Activated naive CD8-positive, alpha-beta T cell treated with anti-CD3 and anti-CD28 coated beads, Interleukin-2, amount 10 ng/mL, durations not matched to agents 7 days and 5 days (primary cell): Measurements from ENCODE around the gene SV2A. TPM values are rescaled to one million over a fixed set of nuclear protein-coding genes. Genes with fewer than 3 reads are reported as not detected.
"Not testable (repeated sequence)": the region's sequence is repeated elsewhere in the genome, so short reads cannot be mapped to it uniquely, and the experiment has no call there.

ENCODE experiments used
- ATAC-seq: fragments of 150-1000 bp; cut with Tn5 transposase; one replicate; pipeline ENCODE4 v1.10.0; 2021; ENCODE audit warnings: low read depth, moderate library complexity
- POLR2A ChIA-PET: fragments of 350-600 bp; sonication (Branson Sonifier 250); formaldehyde crosslinking; loops from one replicate; lab custom pipeline; 2021; ENCODE audit warnings: antibody characterized with exemption; lab: Charles Lee
- DNase-seq: peaks from one replicate; pipeline ENCODE4 v3.0.0; 2021
- H3K27ac Mint-ChIP-seq: one replicate; pipeline ENCODE4 v1.8.0; 2022; ENCODE audit warnings: mild to moderate bottlenecking, mixed read lengths
- H3K27me3 Mint-ChIP-seq: one replicate; pipeline ENCODE4 v1.8.0; 2022; ENCODE audit warnings: mild to moderate bottlenecking, moderate library complexity, mixed read lengths
- H3K36me3 Mint-ChIP-seq: one replicate; pipeline ENCODE4 v1.8.0; 2021; ENCODE audit warnings: mild to moderate bottlenecking, mixed read lengths
- H3K4me1 Mint-ChIP-seq: one replicate; pipeline ENCODE4 v1.8.0; 2021; ENCODE audit warnings: mixed read lengths
- H3K4me3 Mint-ChIP-seq: one replicate; pipeline ENCODE4 v1.8.0; 2022; ENCODE audit warnings: mild to moderate bottlenecking, moderate library complexity, mixed read lengths
- H3K9me3 Mint-ChIP-seq: one replicate; pipeline ENCODE4 v1.8.0; 2021; ENCODE audit warnings: mixed read lengths
- total RNA-seq, 2 experiments: library from RNA; stranded (reverse); gene quantifications; one replicate each; pipeline ENCODE4 v1.2.3, GENCODE V29; 2021

Gene SV2A
- total RNA-seq, 2 experiments from 2014 or later: 23.9 to 27.5 TPM

- no peaks in the 10 kb centered on the region for H3K27me3 Mint-ChIP-seq
- POLR2A ChIA-PET: interaction anchor here (4.4 kb wide), 1 partner anchor 9 kb away, joined by 54 read pairs; a partner anchor contains a TSS
- peaks cover 18% of the 10 kb centered on the region for H3K4me1 Mint-ChIP-seq
- no peak for ATAC-seq
- peak overlapping the region; percentile 25 for H3K27ac Mint-ChIP-seq
- H3K9me3 Mint-ChIP-seq: peaks cover 2% of the 10 kb centered on the region
- no peak for DNase-seq
- peaks cover 6% of the 10 kb centered on the region for H3K36me3 Mint-ChIP-seq
- peak overlapping the region; percentile 30 for H3K4me3 Mint-ChIP-seq
These were observed 21.1 kb downstream of the SV2A start for GRCh38 chr1:149896575-149896974.

GRCh38 chr1:149888999-149889289 is 28.7 kb downstream of the SV2A start:
- ATAC-seq: no peak
- H3K27ac Mint-ChIP-seq: no peak overlapping the region
- no peaks in the 10 kb centered on the region for H3K9me3 Mint-ChIP-seq
- POLR2A ChIA-PET: interaction anchor here (0.7 to 6.8 kb wide), 18 partner anchors 9 to 346 kb away, joined by 3 to 466 read pairs (median 25); partner anchors contain the start of genes ANP32E, BOLA1, MTMR11 and OTUD7B
- H3K4me1 Mint-ChIP-seq: peaks cover 7% of the 10 kb centered on the region
- H3K27me3 Mint-ChIP-seq: no peaks in the 10 kb centered on the region
- no peak overlapping the region for H3K4me3 Mint-ChIP-seq
- no peaks in the 10 kb centered on the region for H3K36me3 Mint-ChIP-seq
- no peak for DNase-seq

GRCh38 chr1:149888247-149888998 is 29.2 kb downstream of the SV2A start:
- H3K36me3 Mint-ChIP-seq: no peaks in the 10 kb centered on the region
- no peak overlapping the region for H3K27ac Mint-ChIP-seq
- peak; percentile 75 for DNase-seq
- no peak overlapping the region for H3K4me3 Mint-ChIP-seq
- no peak for ATAC-seq
- H3K27me3 Mint-ChIP-seq: no peaks in the 10 kb centered on the region
- peaks cover 7% of the 10 kb centered on the region for H3K4me1 Mint-ChIP-seq
- POLR2A ChIA-PET: interaction anchor here (0.7 to 6.8 kb wide), 45 partner anchors 9 to 999 kb away, joined by 3 to 466 read pairs (median 7); partner anchors contain the start of genes ANP32E, BOLA1, MTMR11 and OTUD7B
- no peaks in the 10 kb centered on the region for H3K9me3 Mint-ChIP-seq

- ATAC-seq (peak; percentile 55), DNase-seq (peak; percentile 85)
- Mint-ChIP-seq H3K27ac (no peak overlapping the region), H3K4me3 (no peak overlapping the region), H3K36me3 (no peaks in the 10 kb centered on the region), H3K9me3 (no peaks in the 10 kb centered on the region), H3K4me1 (peaks cover 7% of the 10 kb centered on the region), H3K27me3 (no peaks in the 10 kb centered on the region)
- POLR2A ChIA-PET: interaction anchor here (0.5 to 6.8 kb wide), 56 partner anchors 8 to 1118 kb away, joined by 3 to 466 read pairs (median 6); partner anchors contain the start of genes ANP32E, BOLA1, MTMR11 and OTUD7B
These were observed 30.0 kb downstream of the SV2A start for GRCh38 chr1:149887456-149888246.

- H3K27me3 Mint-ChIP-seq, ATAC-seq, DNase-seq, H3K27ac Mint-ChIP-seq, H3K9me3 Mint-ChIP-seq, H3K36me3 Mint-ChIP-seq, H3K4me3 Mint-ChIP-seq: not testable (repeated sequence)
- POLR2A ChIA-PET: interaction anchor here (0.8 to 6.8 kb wide), 52 partner anchors 8 to 1119 kb away, joined by 3 to 466 read pairs (median 7); partner anchors contain the start of genes ANP32E, BOLA1, CERS2 and MTMR11
- peaks cover 12% of the 10 kb centered on the region for H3K4me1 Mint-ChIP-seq
These were observed 30.5 kb downstream of the SV2A start for GRCh38 chr1:149887196-149887455.

- POLR2A ChIA-PET: interaction anchor here (0.5 to 6.8 kb wide), 52 partner anchors 8 to 1119 kb away, joined by 3 to 466 read pairs (median 6); partner anchors contain the start of genes ANP32E, APH1A, BOLA1 and CERS2
- Mint-ChIP-seq H3K27ac (no peak overlapping the region), H3K9me3 (no peaks in the 10 kb centered on the region), H3K27me3 (no peaks in the 10 kb centered on the region), H3K4me3 (no peak overlapping the region), H3K36me3 (no peaks in the 10 kb centered on the region), H3K4me1 (peaks cover 16% of the 10 kb centered on the region)
- ATAC-seq (peak; percentile 59), DNase-seq (peak; percentile 88)
These were observed 31.0 kb downstream of the SV2A start for GRCh38 chr1:149886396-149887195.

- H3K4me1 Mint-ChIP-seq: peaks cover 17% of the 10 kb centered on the region
- DNase-seq, ATAC-seq, H3K27me3 Mint-ChIP-seq, H3K4me3 Mint-ChIP-seq, H3K9me3 Mint-ChIP-seq, H3K27ac Mint-ChIP-seq, H3K36me3 Mint-ChIP-seq: not testable (repeated sequence)
- POLR2A ChIA-PET: interaction anchor here (0.5 to 6.8 kb wide), 34 partner anchors 8 to 682 kb away, joined by 3 to 466 read pairs (median 9); partner anchors contain the start of genes APH1A, BOLA1, MTMR11 and OTUD7B
These were observed 31.6 kb downstream of the SV2A start for GRCh38 chr1:149886121-149886395.

- peaks cover 17% of the 10 kb centered on the region for H3K4me1 Mint-ChIP-seq
- DNase-seq (peak; percentile 78), ATAC-seq (peak; percentile 16)
- H3K4me3 Mint-ChIP-seq: no peak overlapping the region
- POLR2A ChIA-PET: interaction anchor here (0.6 to 6.8 kb wide), 25 partner anchors 8 to 682 kb away, joined by 3 to 466 read pairs (median 17); partner anchors contain the start of genes BOLA1, MTMR11, OTUD7B and PLEKHO1
- H3K36me3 Mint-ChIP-seq: no peaks in the 10 kb centered on the region
- no peaks in the 10 kb centered on the region for H3K27me3 Mint-ChIP-seq
- H3K27ac Mint-ChIP-seq: no peak overlapping the region
- H3K9me3 Mint-ChIP-seq: no peaks in the 10 kb centered on the region
These were observed 32.1 kb downstream of the SV2A start for GRCh38 chr1:149885339-149886120.

GRCh38 chr1:149884433-149885338 is 33.0 kb downstream of the SV2A start:
- no peaks in the 10 kb centered on the region for H3K36me3 Mint-ChIP-seq
- H3K4me3 Mint-ChIP-seq: no peak overlapping the region
- no peak overlapping the region for H3K27ac Mint-ChIP-seq
- ATAC-seq (no peak), DNase-seq (no peak)
- H3K4me1 Mint-ChIP-seq: peaks cover 16% of the 10 kb centered on the region
- POLR2A ChIA-PET: interaction anchor here (0.6 to 6.8 kb wide), 15 partner anchors 19 to 350 kb away, joined by 3 to 466 read pairs (median 4); partner anchors contain the start of genes MTMR11, PLEKHO1 and VPS45
- no peaks in the 10 kb centered on the region for H3K27me3 Mint-ChIP-seq
- no peaks in the 10 kb centered on the region for H3K9me3 Mint-ChIP-seq

GRCh38 chr1:149883598-149884247 is 33.9 kb downstream of the SV2A start:
- H3K36me3 Mint-ChIP-seq: no peaks in the 10 kb centered on the region
- H3K9me3 Mint-ChIP-seq: no peaks in the 10 kb centered on the region
- H3K27me3 Mint-ChIP-seq: no peaks in the 10 kb centered on the region
- H3K4me1 Mint-ChIP-seq: peaks cover 25% of the 10 kb centered on the region
- POLR2A ChIA-PET: interaction anchor here (0.7 to 6.8 kb wide), 8 partner anchors 18 to 351 kb away, joined by 3 to 466 read pairs (median 4); no protein-coding TSS in a partner anchor
- no peak for ATAC-seq
- H3K27ac Mint-ChIP-seq: no peak overlapping the region
- H3K4me3 Mint-ChIP-seq: no peak overlapping the region
- no peak for DNase-seq

- H3K27ac Mint-ChIP-seq: peak overlapping the region; percentile 62
- H3K36me3 Mint-ChIP-seq: no peaks in the 10 kb centered on the region
- no peak for DNase-seq
- H3K27me3 Mint-ChIP-seq: no peaks in the 10 kb centered on the region
- H3K9me3 Mint-ChIP-seq: no peaks in the 10 kb centered on the region
- POLR2A ChIA-PET: interaction anchor here (0.6 to 1.0 kb wide), 2 partner anchors 38 kb away, joined by 3 read pairs; no protein-coding TSS in a partner anchor
- H3K4me1 Mint-ChIP-seq: peaks cover 29% of the 10 kb centered on the region
- no peak overlapping the region for H3K4me3 Mint-ChIP-seq
- ATAC-seq: no peak
These were observed 35.8 kb downstream of the SV2A start for GRCh38 chr1:149881876-149882275.
